Stimulated activated CD4-positive, alpha-beta T cell treated with anti-CD3 and anti-CD28 coated beads, Interleukin-4, amount 100 ng/mL, for 4 hours (primary cell): ENCODE measurements around the gene SLIT3.

ENCODE experiments used
- DNase-seq, 2 experiments: peaks; one replicate each; pipeline ENCODE4 v3.0.0-alpha.2; 2020

SLIT3 gene

GRCh38 chr5:168878135-168878745 is 422.7 kb downstream of the SLIT3 start:
- no peak for DNase-seq

DNA sequence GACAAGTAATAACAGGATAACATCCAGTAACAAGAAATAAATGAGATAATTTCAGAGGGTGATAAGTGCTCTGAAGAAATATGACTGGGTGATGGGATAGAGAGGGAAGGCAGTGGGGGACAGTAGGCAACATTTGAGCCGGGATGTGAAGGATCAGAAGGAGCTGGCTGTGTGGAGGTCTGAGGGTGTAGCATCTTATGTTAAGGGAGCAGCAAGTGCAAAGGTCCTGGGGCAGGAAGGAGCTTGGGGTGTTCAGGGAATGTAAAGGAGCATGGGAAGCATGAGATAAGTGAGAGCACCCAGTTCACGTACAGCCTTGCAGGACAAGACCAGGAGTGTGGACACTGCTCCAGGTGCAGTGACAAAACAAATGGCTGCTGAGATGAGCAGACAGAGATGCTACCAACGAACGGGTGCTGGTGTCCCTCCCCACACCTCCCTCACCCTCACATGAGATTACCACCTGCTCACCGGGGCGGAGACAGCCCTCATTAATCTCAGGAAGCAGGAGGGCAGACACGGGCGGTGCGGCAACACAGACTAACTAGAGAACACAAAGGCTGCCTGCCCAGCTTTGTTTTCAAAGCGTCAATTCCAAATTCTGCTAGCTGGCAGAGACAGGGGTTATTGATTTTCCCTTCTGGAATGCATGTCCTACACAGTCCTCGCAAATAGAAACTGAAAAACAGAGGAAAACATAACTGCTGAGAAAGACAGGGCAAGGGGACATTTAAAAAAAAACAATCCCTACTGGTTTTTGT is 423.6 kb downstream of the SLIT3 start:
- no peak for DNase-seq

DNA sequence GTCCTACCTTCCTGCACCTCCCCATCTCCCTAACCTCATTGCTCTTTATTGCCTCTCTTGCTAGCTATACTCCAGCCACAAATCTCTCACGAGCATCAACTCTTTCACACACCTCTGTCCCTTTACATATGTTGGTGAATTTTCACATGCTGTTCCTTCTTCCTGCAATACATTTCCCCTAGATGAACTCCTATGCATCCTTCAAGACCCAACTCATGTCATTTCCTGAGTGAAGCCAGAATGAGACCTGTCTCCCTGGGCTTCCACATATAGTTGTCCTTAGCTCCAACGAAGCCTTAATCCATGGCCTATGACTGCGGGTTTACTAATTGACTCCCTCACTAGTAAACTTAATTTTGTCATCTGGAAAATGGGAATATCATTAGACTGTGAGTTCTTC is 424.5 kb downstream of the SLIT3 start:
- DNase-seq: no peak

DNA sequence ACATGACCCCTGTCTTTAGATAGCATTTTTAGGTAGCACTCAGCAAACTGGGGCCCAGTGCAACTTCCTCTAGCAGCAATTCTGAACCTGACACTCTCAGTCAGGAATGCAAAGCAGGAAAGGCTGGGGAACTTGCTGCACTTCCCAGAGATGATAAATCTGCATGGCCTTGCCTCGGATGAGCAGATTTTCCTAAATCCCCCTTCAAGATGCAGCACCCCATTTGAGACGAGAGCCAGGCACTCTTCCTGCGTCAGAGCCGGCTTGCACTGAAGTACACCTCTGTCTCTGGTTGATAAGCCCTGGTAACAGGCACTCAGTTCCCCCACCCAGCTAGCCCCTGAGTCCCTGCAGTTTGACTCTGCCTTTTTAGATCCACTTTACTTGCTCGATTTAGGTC is 425.1 kb downstream of the SLIT3 start:
- no peak for DNase-seq

- DNase-seq: no peak
Measured at GRCh38 chr5:168874713-168875380, 426.1 kb downstream of the SLIT3 start.

DNA sequence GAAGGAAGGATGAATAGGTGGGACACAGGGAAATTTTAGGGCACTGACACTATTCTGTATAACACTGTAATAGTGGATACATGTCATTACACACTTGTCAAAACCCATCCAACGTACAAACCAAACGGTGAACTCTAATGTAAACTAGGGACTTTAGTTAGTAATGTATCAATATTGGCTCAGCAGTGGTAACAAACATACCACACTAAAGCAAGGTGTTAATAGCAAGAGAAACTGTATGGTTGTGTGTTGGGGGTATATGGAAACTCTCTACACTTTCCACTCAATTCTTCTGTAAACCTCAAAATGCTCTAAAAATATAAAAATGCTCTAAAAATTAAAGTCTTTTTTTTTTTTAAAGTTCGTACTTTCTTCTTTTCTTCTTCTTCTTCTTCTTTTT is 428.7 kb downstream of the SLIT3 start:
- DNase-seq: no peak

DNA sequence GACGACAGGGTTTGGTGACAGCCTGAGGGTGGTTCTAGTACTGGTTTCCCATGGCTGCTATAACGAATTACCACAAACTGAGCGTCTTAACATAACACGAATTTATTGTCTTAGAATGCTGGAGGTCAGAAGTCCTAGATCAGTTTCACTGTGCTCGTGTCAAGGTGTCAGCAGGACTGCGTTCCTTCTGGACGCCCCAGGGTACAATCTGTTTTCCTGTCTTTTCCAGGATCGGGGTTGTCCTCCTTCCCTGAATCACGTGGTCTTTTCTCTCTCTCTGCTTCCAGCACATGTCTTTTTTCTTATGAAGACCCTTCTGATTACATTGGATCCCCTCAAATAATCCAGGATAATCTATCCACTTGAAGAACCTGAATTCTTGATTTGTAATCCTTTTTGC is 430.0 kb downstream of the SLIT3 start:
- DNase-seq: no peak

- DNase-seq: no peak
Measured at GRCh38 chr5:168869615-168870227, 431.2 kb downstream of the SLIT3 start.

- no peak for DNase-seq
Measured at GRCh38 chr5:168867241-168867640, 433.7 kb downstream of the SLIT3 start.

DNA sequence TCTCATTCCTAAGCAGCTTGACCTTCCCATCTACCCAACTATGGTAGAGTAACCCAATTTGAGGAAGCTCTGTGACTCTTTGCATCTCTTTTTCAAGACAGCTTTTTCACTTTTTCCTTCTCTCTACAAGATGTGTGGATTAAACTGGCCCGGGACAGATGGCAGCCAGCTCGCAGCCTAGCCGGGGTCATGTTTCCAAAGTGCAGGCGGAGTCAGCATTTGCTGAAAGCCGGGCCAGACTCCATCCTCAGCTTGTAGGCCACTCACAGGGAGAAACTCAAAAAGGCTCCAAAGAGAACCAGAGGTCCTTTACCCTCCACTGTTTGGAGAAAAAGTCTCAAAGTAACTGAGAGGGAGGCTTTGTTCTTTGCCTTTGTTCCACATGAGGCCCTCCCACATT is 435.0 kb downstream of the SLIT3 start:
- no peak for DNase-seq

GRCh38 chr5:168863021-168863420 is 437.9 kb downstream of the SLIT3 start:
- DNase-seq: no peak

DNA sequence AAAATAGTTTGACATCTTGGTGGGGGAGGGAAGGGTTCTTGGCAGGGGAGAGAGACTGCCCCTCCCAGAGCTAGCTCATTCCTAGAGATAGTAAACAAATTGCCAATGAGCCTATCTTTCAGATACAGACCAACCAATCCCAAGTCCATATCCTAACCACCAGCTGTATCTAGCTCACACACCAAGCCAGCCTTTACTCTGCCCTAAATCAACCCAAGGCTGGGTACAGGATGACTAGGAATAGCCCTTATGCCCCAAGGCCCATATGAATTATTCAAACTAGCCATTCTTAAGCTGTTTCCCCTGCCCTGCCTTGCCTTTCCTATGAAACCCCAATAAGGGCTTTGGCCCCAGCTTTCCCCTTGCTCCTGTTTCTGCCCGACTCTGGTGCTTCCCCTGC is 440.4 kb downstream of the SLIT3 start:
- no peak for DNase-seq

GRCh38 chr5:168860081-168860480 is 440.9 kb downstream of the SLIT3 start:
- DNase-seq: no peak

DNA sequence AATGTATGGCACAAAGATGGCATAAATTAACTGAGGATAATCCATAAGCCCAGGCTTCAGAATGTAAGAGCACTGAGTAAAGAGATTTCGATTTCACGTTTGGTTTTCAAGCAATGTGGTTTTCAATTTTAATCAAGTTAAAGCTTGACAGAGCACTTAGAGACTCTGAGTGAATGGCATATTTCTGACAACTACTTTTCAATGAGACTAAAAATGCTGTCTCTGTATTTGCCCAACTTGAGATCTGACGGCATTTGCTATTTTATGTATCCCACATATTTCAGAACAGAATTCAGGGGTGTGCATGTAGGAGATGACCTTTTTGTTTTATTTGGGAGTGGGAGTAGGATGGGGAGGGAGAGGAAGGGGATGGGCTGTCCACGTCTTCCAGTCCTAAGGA is 441.5 kb downstream of the SLIT3 start:
- no peak for DNase-seq

DNA sequence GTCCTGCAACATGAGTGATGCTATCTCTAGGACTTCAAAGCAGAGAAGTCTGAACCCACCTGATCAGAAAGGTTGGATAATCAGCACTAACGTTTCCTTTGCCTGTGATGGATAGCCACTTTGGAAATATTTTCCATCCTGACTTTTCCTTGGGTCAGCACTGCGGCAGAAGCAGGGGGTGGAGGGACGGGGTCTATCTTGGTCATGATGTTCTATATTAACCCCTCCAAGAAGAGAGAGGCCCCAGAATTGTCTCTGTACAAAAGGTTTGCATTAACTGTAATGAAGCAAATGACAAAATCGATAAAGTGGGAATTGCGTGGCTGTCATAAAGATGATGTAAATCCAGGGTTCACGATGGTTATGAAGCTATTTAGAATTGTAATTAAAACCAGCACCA is 441.9 kb downstream of the SLIT3 start:
- no peak for DNase-seq

DNA sequence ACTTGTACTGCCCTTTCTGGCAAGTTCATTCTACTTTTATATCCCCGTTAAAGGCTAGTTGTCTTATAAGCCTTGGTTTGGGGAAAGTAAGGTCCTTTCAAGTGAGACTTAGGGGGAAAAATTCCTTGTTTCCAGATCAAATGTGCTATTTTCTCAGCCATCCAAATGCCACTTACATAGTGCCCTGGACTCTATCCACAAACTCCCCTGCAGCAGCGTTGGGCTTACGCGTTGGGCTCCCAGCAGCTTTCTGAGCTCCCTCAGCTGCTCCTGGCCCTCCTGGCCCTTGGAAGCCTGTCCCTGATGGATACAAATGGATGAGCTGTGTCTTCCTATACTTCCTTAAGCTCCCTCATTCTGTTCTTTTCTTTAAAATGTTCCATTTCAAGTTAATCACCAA is 442.6 kb downstream of the SLIT3 start:
- no peak for DNase-seq

- DNase-seq: no peak
Measured at GRCh38 chr5:168853972-168854371, 447.0 kb downstream of the SLIT3 start.

DNA sequence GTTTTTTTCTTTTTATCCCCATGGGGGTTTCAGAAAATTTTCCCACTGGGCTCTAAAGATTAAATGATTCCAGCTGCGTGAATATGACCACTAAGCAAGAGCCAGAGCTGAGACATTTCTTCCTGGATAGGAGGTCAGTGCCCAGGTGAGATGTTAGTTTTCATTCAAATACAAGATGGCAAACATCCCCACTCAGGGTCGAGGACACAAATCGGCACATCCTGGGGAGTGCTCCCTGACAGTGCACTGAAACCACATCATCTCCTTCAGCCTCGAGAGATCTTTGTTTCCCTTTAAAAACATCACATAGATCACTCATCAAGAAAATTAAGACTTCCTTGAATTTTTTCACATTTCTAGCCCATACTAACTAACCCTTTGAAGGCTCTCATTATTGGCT is 448.6 kb downstream of the SLIT3 start:
- DNase-seq: no peak

GRCh38 chr5:168851902-168852321 is 449.0 kb downstream of the SLIT3 start:
- DNase-seq: no peak

GRCh38 chr5:168850683-168851082 is 450.3 kb downstream of the SLIT3 start:
- no peak for DNase-seq

GRCh38 chr5:168848569-168848968 is 452.4 kb downstream of the SLIT3 start:
- no peak for DNase-seq

- no peak for DNase-seq
Measured at GRCh38 chr5:168847511-168848073, 453.3 kb downstream of the SLIT3 start.

GRCh38 chr5:168844922-168845296 is 456.0 kb downstream of the SLIT3 start:
- DNase-seq: no peak
